Stimulated activated CD8-positive, alpha-beta memory T cell treated with anti-CD3 and anti-CD28 coated beads, Interleukin-4, amount 100 ng/mL, for 24 hours (primary cell): ENCODE data around the gene ZNF222.

Experiments
- DNase-seq: peaks from one replicate; pipeline ENCODE4 v3.0.0-alpha.2; 2020; ENCODE audit warnings: low read depth

ZNF222 gene

DNA sequence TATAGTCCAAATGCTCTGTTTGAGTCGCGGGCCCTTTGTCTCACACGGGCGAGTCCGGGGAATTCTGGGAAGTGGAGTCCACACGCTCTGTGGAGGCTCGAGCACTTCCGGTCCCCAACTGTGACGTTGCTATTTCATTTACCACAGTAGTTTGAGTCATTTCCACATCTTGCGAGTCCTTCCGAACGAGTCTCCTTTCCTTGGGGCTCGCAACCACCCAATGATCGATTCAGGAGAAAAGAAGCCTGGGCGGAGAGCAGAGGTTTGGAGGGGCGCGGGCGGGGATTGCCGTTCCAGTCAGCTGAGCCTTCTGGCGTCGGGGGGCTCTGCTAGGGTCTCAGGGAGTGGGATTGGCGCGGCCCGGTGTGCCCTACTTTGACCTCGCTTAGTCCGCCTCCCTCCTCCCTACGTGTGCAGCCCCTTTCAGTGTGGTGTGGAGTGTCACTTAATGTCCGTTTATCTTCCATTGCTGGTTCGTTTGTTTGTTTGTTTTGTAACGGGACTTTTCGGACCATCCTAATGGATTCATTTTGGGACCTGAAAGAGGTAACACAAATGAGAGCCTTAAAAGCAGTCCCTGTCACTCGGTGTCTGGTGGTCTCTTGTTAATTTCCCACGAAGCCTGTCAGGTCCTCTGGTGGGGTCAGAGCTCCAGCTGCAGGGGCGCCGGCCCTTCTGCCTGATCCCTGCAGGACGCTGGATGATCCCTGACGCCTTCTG is at the start of gene ZNF222:
Gene ZNF222, plus strand, starts transcription at position 163 of the 720 bp plus-strand sequence. Its CDS starts 58 bp downstream, at position 221.
- peak; percentile 71 for DNase-seq

DNA sequence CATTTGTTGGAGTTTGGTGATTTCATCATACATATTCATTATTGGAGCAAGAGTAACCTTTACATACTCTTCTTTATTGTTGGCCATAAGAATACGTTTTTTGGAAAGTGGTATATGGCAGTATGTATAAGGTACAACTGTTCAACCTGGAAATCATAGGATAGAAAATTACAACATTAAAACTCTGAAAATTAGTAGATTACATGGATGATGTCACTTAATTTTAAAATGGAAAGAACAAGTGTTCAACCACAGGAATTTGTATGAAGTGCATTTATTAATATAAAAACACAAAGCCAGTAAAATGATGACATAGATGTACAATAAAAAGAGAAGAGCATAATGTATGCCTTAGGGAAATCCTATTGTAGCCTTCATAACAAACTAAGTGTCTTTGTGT is 48.4 kb upstream of the ZNF222 start:
- no peak for DNase-seq

DNA sequence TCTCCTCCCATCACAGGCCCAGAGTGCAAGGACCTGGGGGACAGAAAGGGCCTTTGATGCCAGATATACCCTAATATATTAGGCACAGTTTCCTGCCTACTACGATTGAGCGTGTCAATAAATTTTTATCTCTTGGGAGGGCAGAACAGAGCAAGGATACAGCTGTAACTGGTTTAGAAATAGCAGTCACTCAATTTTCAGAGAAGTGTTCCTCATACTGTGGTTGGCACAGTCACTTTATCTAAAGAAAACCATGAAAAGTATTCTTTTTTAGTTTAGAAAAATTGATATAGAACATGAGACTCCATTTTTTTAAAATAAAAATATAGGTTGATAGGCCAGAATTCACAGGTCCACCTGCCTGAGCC is 41.7 kb upstream of the ZNF222 start:
- DNase-seq, result no peak

- DNase-seq, result peak; percentile 62
Observed at GRCh38 chr19:43983912-43984686, 41.1 kb upstream of the ZNF222 start, which contains the start of gene ZNF155. Gene ZNF155 (plus strand): TSS chr19:43984188. CDS start chr19:43988544, 4,356 bp downstream.

DNA sequence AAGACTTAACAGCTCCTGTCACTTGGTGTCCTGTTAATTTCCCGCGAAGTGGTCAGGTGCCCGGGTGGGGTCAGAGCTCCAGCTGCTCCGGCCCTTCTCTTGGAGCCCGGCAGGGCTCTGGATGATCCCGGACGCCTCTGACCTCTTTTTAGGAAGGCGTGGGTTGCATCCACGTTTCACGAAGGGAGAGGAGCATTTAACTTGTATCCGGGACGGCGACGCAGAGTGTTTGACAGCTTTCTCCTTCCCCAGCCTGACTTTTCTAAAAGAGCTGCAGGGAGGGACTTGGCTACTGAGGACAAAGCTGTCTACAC is 40.5 kb upstream of the ZNF222 start:
- DNase-seq, result no peak

GRCh38 chr19:43997631-43998290 is 27.4 kb upstream of the ZNF222 start:
- DNase-seq, result no peak

- DNase-seq, result no peak
Observed at GRCh38 chr19:44002212-44002565, 23.0 kb upstream of the ZNF222 start.

- peak; percentile 72 for DNase-seq
Observed at GRCh38 chr19:44002566-44003460, 22.4 kb upstream of the ZNF222 start, which contains the start of gene ZNF230. Gene ZNF230 (plus strand): TSS chr19:44002957. CDS start chr19:44007079, 4,122 bp downstream.

GRCh38 chr19:44003461-44004009 is 21.6 kb upstream of the ZNF222 start:
- DNase-seq, result no peak

GRCh38 chr19:44005973-44006372 is 19.2 kb upstream of the ZNF222 start:
- DNase-seq, result no peak

DNA sequence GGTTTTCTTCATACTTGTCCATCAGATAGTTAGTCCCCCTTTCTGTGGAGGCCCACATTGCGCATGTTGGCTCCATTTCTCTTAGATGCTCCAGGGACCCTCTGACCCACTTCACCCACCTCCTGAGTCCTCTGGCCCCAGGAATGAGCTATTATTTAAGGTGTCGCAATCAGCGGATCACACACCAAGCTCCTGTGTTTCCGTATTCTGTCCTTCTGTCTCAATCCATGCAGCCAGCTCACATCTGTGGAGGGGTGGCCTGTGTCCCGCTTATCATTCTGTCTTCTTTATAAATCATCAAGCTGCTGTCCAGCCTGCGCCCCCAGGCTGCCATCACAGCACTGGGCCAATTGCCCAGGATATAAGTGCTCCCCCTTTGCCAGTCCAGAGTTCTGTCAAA is 17.7 kb upstream of the ZNF222 start:
- DNase-seq, result no peak

DNA sequence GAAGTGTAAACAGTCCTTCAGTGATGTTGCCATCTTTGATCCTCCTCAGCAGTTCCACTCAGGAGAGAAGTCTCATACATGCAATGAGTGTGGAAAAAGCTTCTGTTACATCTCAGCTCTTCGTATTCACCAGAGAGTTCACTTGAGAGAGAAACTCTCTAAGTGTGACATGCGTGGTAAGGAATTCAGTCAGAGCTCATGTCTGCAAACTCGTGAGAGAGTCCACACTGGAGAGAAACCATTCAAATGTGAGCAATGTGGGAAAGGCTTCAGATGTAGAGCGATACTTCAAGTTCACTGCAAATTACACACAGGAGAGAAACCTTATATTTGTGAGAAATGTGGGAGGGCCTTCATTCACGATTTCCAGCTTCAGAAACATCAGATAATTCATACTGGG is 14.7 kb upstream of the ZNF222 start:
- DNase-seq, result no peak

DNA sequence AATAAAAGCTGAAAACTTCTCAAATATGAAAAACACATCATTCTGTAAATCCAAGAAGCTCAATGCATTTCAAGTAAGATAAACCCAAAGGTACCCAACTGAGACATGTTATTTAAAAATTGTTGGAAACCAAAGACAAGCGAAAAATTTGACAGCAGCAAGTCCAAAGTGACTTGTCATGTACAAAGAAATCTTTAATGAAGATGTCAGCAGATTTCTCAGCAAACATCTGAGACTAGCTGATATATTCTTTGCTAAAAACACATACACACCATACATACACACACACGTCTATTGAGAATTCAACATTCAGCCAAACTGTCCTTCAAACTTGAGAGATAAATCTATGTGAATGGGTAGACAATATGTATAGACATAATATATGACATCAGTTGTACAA is 5.7 kb upstream of the ZNF222 start:
- no peak for DNase-seq

GRCh38 chr19:44021221-44021620 is 4.0 kb upstream of the ZNF222 start:
- DNase-seq, result no peak

DNA sequence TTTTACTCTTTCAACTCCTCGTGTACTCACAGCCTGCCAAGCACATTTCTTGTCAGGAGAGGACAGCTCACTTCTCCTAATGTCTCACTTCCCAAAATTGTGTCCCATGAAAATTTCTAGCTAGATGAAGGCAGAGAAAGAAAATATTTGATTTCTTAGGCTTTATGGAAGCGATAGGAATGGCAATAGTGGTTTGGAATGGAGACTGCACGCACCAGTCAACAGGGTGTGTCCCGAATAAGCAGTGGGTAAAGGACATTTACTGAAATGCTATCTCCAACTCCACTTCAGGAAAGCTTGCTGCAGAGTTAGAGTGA is 321 bp upstream of the ZNF222 start:
- DNase-seq, result no peak

DNA sequence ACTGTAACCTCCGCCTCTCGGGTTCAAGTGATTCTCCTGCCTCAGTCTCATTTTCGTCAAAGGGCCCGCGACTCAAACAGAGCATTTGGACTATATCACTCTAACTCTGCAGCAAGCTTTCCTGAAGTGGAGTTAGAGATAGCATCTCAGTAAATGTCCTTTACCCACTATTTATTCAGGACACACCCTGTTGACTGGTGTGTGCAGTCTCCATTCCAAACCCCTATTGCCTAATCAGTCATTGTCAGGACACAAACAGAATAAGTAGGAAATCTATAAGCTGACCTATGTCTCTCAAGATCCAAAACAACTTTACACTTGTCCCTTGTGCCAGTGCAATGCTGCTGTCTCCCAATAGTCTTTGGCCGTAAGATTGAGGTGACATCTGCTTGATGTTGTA is 1.4 kb downstream of the ZNF222 start:
- DNase-seq, result no peak

DNA sequence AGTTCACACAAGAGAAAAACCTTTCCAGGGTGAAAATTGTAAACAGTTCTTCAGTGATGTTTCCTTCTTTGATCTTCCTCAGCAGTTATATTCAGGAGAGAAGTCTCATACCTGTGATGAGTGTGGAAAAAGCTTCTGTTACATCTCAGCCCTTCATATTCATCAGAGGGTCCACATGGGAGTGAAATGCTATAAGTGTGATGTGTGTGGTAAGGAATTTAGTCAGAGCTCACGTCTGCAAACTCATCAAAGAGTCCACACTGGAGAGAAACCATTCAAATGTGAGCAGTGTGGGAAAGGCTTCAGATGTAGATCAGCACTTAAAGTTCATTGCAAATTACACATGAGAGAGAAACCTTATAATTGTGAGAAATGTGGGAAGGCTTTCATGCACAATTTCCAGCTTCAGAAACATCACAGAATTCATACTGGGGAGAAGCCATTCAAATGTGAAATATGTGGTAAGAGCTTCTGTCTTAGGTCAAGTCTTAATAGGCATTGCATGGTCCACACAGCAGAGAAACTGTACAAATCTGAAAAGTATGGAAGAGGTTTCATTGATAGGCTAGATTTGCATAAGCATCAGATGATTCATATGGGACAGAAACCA is 6.9 kb downstream of the ZNF222 start:
- no peak for DNase-seq

DNA sequence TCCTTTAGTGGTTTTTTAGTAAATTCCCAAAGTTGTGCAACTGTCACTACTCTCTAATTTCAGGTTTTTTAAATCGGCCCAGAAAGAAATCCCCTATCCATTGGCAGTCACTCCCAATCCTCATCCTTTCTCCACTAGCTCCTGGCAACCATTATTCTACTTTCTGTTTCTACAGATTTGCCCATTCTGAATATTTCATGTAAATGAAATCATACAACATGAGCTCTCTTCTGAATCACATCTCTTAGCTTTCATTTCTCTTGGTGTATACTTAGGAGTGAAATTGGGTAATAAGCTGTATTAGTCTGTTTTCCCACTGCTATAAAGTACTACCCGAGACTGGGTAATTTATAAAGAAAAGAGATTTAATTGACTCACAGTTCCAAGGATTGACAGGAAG is 17.0 kb downstream of the ZNF222 start:
- no peak for DNase-seq

DNA sequence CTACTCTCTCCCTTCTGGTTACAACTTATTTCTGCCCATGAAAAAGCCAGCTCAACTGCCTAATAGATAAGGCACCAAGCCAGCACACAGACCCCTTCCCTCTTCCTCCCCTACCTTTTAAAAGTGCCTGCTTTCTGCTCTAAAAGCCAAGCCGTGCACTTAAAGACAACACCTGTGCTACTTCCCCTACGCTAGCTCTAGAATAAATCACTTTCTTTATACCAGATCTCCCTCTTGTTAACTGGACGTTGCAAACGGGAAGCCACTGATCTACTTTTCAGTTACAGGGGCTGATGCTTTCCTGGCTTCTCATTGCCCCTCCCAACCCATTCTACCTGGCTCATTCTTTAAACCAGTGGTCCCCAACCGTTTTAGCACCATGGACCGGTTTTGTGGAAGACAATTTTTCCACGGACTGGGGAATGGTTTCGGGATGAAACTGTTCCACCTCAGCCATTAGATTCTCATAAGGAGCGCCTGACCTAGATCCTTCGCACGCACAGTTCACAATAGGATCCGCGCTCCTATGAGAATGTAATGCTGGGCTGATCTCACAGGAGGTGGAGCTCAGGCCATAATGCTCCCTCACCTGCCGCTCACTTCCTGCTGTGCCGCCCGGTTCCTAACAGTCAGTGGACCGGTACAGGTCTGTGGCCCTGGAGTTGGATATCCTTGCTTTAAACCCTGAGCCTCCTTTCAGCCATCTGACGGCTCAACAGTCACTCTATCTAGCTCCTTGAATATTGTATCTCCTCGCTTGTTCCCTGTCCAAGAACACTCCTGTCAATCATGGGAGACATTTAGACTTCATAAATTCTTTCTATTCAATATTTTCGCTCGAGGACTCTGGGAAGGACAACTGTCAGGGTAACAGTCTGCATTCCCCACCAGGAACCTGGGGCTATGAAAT is 25.8 kb downstream of the ZNF222 start:
- DNase-seq, result no peak

DNA sequence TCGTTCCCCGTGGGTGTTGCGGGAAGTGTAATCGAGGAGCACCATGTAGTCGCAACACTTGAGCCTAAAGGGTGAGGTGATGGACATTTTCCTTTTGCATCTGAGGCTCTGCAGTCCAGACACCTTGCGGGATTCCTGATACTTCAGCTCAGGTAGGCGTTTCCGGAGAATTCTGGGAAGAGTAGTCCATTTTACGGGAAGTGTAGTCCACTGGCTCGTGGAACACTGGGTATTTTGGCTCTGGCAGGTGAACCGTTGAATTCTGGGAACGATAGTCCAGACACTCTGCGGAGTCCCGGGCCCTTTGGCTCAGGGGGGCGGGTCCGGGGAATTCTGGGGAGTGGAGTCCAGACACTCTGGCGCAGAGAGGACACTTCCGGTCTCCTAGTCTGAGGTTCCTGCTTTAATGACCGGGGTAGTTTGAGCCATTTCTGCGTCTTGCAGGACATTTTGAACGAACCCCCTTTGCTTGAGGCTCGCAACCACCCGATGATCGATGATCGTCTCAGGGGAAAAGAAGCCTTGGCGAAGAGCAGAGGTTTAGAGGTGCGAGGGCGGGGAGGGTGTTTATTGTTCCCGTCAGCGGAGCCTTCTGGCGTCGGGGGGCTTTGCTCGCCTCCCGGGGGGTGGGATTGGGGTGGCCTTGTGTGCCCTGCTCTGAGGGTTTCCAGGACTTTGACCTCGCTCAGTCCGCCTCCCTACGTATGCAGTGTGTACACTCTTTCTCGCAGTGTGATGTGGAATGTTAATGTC is 26.6 kb downstream of the ZNF222 start, which contains the start of gene ZNF223:
Gene ZNF223, plus strand, starts transcription at position 387 of the 753 bp plus-strand sequence. CDS start 3,141 bp downstream, outside the sequence.
- DNase-seq, result peak; percentile 59
